HCT116 (cell line): ENCODE measurements around the gene KANSL1. TPM values are rescaled to one million over a fixed set of nuclear protein-coding genes. Genes with fewer than 3 reads are reported as not detected.

Experiments used
- ATAC-seq: fragments of 200-7000 bp; cut with Tn5 transposase; 2 replicates; pipeline ENCODE4 v1.9.1; 2020; ENCODE audit warnings: mild to moderate bottlenecking, moderate library complexity
- BruUV-seq: library from RNA; stranded (reverse); fragments of 400-500 nt; replicated peaks from 2 replicates; lab custom pipeline; 2021; lab: Mats Ljungman, UMichigan
- CTCF ChIA-PET: fragments of 300-600 bp; sonication (Branson Sonifier 250); formaldehyde crosslinking; loops from one replicate; lab custom pipeline; 2021; ENCODE audit warnings: antibody characterized with exemption; lab: Charles Lee
- POLR2A ChIA-PET: fragments of 300-600, 350-600 bp; sonication (Branson Sonifier 250); formaldehyde crosslinking; loops from one replicate; lab custom pipeline; 2021; ENCODE audit warnings: antibody characterized with exemption; lab: Charles Lee
- RAD21 ChIA-PET, 2 experiments: fragments of 300-600 bp; sonication (Branson Sonifier 250); formaldehyde crosslinking; loops; one replicate each; lab custom pipeline; 2023; ENCODE audit warnings: low total read pairs in 2 of 2; ENCODE audit not compliant: uncharacterized antibody in 2 of 2, unreplicated experiment in 2 of 2, low non-redundant PET in 1 of 2; lab: Charles Lee
- DNase-seq: peaks from one replicate; pipeline ENCODE4 v3.0.0-alpha.2; 2010; ENCODE audit warnings: low read depth, low spot score
- H2AFZ ChIP-seq: fragments of 200-600 bp; shearing (Covaris generic), sonication (generic); 2 replicates; pipeline ENCODE4 v1.6.1; 2017; ENCODE audit warnings: low read depth, mixed run types, mixed read lengths, antibody characterized with exemption, low read length; ENCODE audit not compliant: poor library complexity, severe bottlenecking
- H3K27ac ChIP-seq: 2 replicates; pipeline ENCODE4 v1.5.1; 2012; ENCODE audit warnings: low read depth, low read length
- H3K27me3 ChIP-seq: fragments of 200-600 bp; sonication (generic); 2 replicates; pipeline ENCODE4 v1.6.1; 2016; ENCODE audit warnings: mixed run types, low read length, mixed read lengths; ENCODE audit not compliant: insufficient read depth
- H3K36me3 ChIP-seq, 2 experiments: fragments of 200-500 bp in 1 of 2; fragments of 200-600 bp in 1 of 2; sonication (Bioruptor generic) in 1 of 2; sonication (generic) in 1 of 2; 2 replicates each; pipeline versions ENCODE4 v1.5.1 to v1.6.1; 2014 to 2016; ENCODE audit warnings: low read length in 2 of 2, inconsistent platforms in 1 of 2, mixed read lengths in 1 of 2, mixed run types in 1 of 2; ENCODE audit not compliant: insufficient read depth in 2 of 2, control insufficient read depth in 1 of 2
- H3K4me1 ChIP-seq, 2 experiments: fragments of 200-600 bp in 1 of 2; sonication (generic) in 1 of 2; 2 replicates each; pipeline versions ENCODE4 v1.5.1 to v1.6.1; 2012 to 2017; ENCODE audit warnings: low read length in 2 of 2, inconsistent platforms in 1 of 2, mild to moderate bottlenecking in 1 of 2, mixed read lengths in 1 of 2, mixed run types in 1 of 2, moderate library complexity in 1 of 2; ENCODE audit not compliant: insufficient read depth in 2 of 2, control insufficient read depth in 1 of 2
- H3K4me2 ChIP-seq: fragments of 200-600 bp; sonication (generic); 2 replicates; pipeline ENCODE4 v1.6.1; 2017; ENCODE audit warnings: mixed run types, low read length, mixed read lengths
- H3K4me3 ChIP-seq, 2 experiments: fragments of 200-600 bp in 1 of 2; sonication (generic) in 1 of 2; replicated peaks in 1 of 2; 2 replicates each; pipeline ENCODE4 v1.5.1; 2011 to 2016; ENCODE audit warnings: low read length in 2 of 2, control low read depth in 1 of 2, low read depth in 1 of 2, mild to moderate bottlenecking in 1 of 2, mixed read lengths in 1 of 2, mixed run types in 1 of 2
- H3K79me2 ChIP-seq: fragments of 200-600 bp; sonication (generic); 2 replicates; pipeline ENCODE4 v1.6.1; 2017; ENCODE audit warnings: mild to moderate bottlenecking, mixed run types, low read length, moderate library complexity, mixed read lengths; ENCODE audit not compliant: insufficient read depth
- H3K9ac ChIP-seq: fragments of 200-600 bp; sonication (generic); 2 replicates; pipeline ENCODE4 v1.6.1; 2016; ENCODE audit warnings: low read length, mixed read lengths
- H3K9me2 ChIP-seq: fragments of 200-600 bp; sonication (generic), shearing (Covaris generic); 2 replicates; pipeline ENCODE4 v1.6.1; 2017; ENCODE audit warnings: mixed run types, mild to moderate bottlenecking, moderate library complexity; ENCODE audit not compliant: insufficient read depth
- H3K9me3 ChIP-seq, 2 experiments: fragments of 200-500 bp in 1 of 2; fragments of 200-600 bp in 1 of 2; sonication (Bioruptor generic) in 1 of 2; sonication (generic) in 1 of 2; 2 replicates each; pipeline ENCODE4 v1.6.1; 2014 to 2017; ENCODE audit warnings: low read length in 2 of 2, mixed read lengths in 2 of 2, inconsistent platforms in 1 of 2, low read depth in 1 of 2, mild to moderate bottlenecking in 1 of 2, mixed run types in 1 of 2, moderate library complexity in 1 of 2; ENCODE audit not compliant: control insufficient read depth in 1 of 2, insufficient read depth in 1 of 2
- H4K20me1 ChIP-seq: fragments of 200-600 bp; sonication (generic), shearing (Covaris generic); 2 replicates; pipeline ENCODE4 v1.6.1; 2017; ENCODE audit warnings: mixed run types, mild to moderate bottlenecking, moderate library complexity; ENCODE audit not compliant: insufficient read depth
- CBX3 ChIP-seq: IDR thresholded peaks from 2 replicates; pipeline ENCODE4 v1.6.1; 2012; ENCODE audit warnings: low read depth
- CEBPB ChIP-seq: IDR thresholded peaks from 2 replicates; pipeline ENCODE4 v1.6.1; 2012; ENCODE audit warnings: low read depth
- EGR1 ChIP-seq: IDR thresholded peaks from 2 replicates; pipeline ENCODE4 v1.6.1; 2012; ENCODE audit warnings: low read depth
- ELF1 ChIP-seq: IDR thresholded peaks from 2 replicates; pipeline ENCODE4 v1.6.1; 2012; ENCODE audit warnings: low read depth, borderline replicate concordance
- EZH2 ChIP-seq: fragments of 200-600 bp; sonication (generic); IDR thresholded peaks from 2 replicates; pipeline ENCODE4 v1.6.1; 2017; ENCODE audit warnings: antibody characterized with exemption, mixed run types
- FOSL1 ChIP-seq: IDR thresholded peaks from 2 replicates; pipeline ENCODE4 v1.6.1; 2012; ENCODE audit warnings: low read depth
- POLR2A ChIP-seq: IDR thresholded peaks from 2 replicates; pipeline ENCODE4 v1.7.0; 2011; ENCODE audit warnings: borderline replicate concordance; ENCODE audit not compliant: insufficient read depth, insufficient read length; ENCODE audit errors: extremely low read depth
- POLR2AphosphoS5 ChIP-seq: IDR thresholded peaks from 2 replicates; pipeline ENCODE4 v1.6.1; 2011; ENCODE audit warnings: mild to moderate bottlenecking, low read depth, low read length, moderate library complexity
- RAD21 ChIP-seq: IDR thresholded peaks from 2 replicates; pipeline ENCODE4 v1.6.1; 2012; ENCODE audit warnings: low read depth, mild to moderate bottlenecking
- REST ChIP-seq: IDR thresholded peaks from 2 replicates; pipeline ENCODE4 v1.6.1; 2012; ENCODE audit warnings: low read depth
- SIN3A ChIP-seq: IDR thresholded peaks from 2 replicates; pipeline ENCODE4 v1.6.1; 2012; ENCODE audit warnings: low read depth
- SP1 ChIP-seq: IDR thresholded peaks from 2 replicates; pipeline ENCODE4 v1.6.1; 2012; ENCODE audit warnings: low read depth
- SRF ChIP-seq: IDR thresholded peaks from 2 replicates; pipeline ENCODE4 v1.6.1; 2012; ENCODE audit warnings: low read depth
- TCF7L2 ChIP-seq: IDR thresholded peaks from 2 replicates; pipeline ENCODE4 v1.7.0; 2011; ENCODE audit warnings: borderline replicate concordance, inconsistent platforms; ENCODE audit not compliant: insufficient read depth, insufficient read length; ENCODE audit errors: extremely low read depth
- YY1 ChIP-seq: IDR thresholded peaks from 2 replicates; pipeline ENCODE4 v1.6.1; 2011; ENCODE audit warnings: low read length, low read depth, moderate library complexity, mild to moderate bottlenecking; ENCODE audit not compliant: insufficient replicate concordance; ENCODE audit errors: extremely low read depth
- ZFX ChIP-seq: fragments of 450-650 bp; IDR thresholded peaks from 2 replicates; pipeline ENCODE4 v1.6.1; 2017
- ZNF274 ChIP-seq: fragments of 200-500 bp; sonication (Bioruptor generic); IDR thresholded peaks from 2 replicates; pipeline ENCODE4 v1.6.1; 2014; ENCODE audit warnings: mild to moderate bottlenecking, low read depth, low read length, inconsistent platforms
- intact Hi-C: fragments of 100-400 bp; cut with micrococcal nuclease; formaldehyde crosslinking; loops from 2 replicates; pipeline ENCODE4 v1.10.0; 2022
- total RNA-seq: library from RNA; stranded (reverse); gene quantifications from one replicate; pipeline ENCODE4 v1.2.1, GENCODE V29; 2021; ENCODE audit not compliant: unreplicated experiment
- TF ChIP-seq, protein P1 (sequence below): IDR thresholded peaks from 2 replicates; pipeline ENCODE4 v1.6.1; 2011; ENCODE audit warnings: mild to moderate bottlenecking, low read length, moderate library complexity; ENCODE audit not compliant: insufficient replicate concordance; ENCODE audit errors: extremely low read depth
- TF ChIP-seq, protein P2 (sequence below): IDR thresholded peaks from 2 replicates; pipeline ENCODE4 v1.6.1; 2012

The KANSL1 gene
- total RNA-seq, 1 experiment from 2014 or later = 77.5 TPM

DNA sequence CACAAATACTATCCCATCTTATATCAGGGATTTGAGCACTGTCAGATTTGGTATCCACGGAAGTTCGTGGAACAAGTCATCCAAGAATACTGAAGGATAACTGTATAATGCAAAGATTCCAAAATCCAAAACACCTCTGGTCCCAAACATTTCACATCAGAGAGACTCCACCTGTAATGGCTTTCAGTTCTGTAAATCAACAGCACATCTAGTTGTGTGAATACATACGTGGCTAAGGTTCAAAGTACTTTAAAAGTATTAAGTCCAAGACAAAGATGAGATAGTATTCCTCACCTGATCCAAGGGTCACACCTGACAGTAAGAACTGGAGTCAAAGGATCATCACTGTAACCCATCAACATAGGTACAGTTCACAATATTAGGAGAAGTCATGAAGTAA is 54.8 kb downstream of the KANSL1 start:
- no peaks in the 10 kb centered on the region for H3K9me3 ChIP-seq
- H4K20me1 ChIP-seq = peaks cover 62% of the 10 kb centered on the region
- H2AFZ ChIP-seq = no peak overlapping the region
- DNase-seq (no peak), ATAC-seq (no peak)
- TF ChIP-seq CEBPB (no peak), FOSL1 (no peak), SIN3A (no peak), ZFX (no peak), REST (no peak), SP1 (no peak), SRF (no peak), TCF7L2 (no peak), RAD21 (no peak), ZNF274 (no peak), YY1 (no peak), EZH2 (no peak), POLR2A (no peak), ELF1 (no peak), EGR1 (no peak), CBX3 (no peak), POLR2AphosphoS5 (no peak)
- TF ChIP-seq, protein P1, sequence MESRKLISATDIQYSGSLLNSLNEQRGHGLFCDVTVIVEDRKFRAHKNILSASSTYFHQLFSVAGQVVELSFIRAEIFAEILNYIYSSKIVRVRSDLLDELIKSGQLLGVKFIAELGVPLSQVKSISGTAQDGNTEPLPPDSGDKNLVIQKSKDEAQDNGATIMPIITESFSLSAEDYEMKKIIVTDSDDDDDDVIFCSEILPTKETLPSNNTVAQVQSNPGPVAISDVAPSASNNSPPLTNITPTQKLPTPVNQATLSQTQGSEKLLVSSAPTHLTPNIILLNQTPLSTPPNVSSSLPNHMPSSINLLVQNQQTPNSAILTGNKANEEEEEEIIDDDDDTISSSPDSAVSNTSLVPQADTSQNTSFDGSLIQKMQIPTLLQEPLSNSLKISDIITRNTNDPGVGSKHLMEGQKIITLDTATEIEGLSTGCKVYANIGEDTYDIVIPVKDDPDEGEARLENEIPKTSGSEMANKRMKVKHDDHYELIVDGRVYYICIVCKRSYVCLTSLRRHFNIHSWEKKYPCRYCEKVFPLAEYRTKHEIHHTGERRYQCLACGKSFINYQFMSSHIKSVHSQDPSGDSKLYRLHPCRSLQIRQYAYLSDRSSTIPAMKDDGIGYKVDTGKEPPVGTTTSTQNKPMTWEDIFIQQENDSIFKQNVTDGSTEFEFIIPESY = no peak
- TF ChIP-seq, protein P2, sequence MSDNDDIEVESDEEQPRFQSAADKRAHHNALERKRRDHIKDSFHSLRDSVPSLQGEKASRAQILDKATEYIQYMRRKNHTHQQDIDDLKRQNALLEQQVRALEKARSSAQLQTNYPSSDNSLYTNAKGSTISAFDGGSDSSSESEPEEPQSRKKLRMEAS = no peak
- ChIA-PET CTCF (no interaction called here), POLR2A (interaction anchor here (0.6 kb wide), 1 partner anchor 1497 kb away, joined by 3 read pairs; no protein-coding TSS in a partner anchor), RAD21 (no interaction called here)
- H3K36me3 ChIP-seq = no peaks in the 10 kb centered on the region
- H3K4me3 ChIP-seq = no peak overlapping the region
- intact Hi-C loops = no loop called here
- no peaks in the 10 kb centered on the region for H3K27me3 ChIP-seq
- no peak overlapping the region for H3K27ac ChIP-seq
- H3K9me2 ChIP-seq = no peaks in the 10 kb centered on the region
- no TSS peak for BruUV-seq
- no peak overlapping the region for H3K9ac ChIP-seq
- H3K79me2 ChIP-seq = peaks cover 98% of the 10 kb centered on the region
- peaks cover 4 to 6% of the 10 kb centered on the region in 2 experiments; a peak in 3 of 4 replicates for H3K4me1 ChIP-seq
- no peak overlapping the region for H3K4me2 ChIP-seq
